ENCODE data around the gene VPS41.
"Not testable (repeated sequence)": the region's sequence is repeated elsewhere in the genome, so short reads cannot be mapped to it uniquely, and the experiment has no call there.

The VPS41 gene

DNA sequence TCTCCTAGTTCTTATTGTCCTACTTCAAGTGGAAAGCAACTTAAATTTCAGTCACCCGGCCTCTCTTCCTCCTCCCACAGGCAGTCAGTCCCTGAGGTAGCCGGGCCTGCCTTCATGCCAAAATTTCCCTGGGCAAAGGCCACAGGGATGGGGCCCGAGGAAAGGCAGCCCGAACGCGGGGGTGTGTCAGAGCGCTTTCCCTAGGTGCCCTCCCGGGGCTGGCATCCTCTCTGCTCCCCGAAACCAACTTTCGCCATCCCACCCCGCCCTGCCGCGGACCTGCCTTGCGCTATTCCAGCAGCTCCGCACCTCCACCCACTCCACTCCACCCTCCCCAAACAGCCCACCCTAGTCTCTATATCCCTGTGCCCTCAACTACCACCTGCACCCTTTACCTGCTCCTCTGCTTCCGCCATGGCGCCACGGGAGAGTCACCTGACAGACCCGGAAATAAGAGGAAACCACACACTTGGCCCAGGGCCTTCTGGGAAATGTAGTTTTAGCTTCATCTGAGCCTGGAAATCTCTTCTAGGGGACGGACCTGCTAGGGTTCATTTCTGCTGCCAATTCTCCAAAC lies at the start of gene VPS41:
Gene VPS41 (minus strand): TSS at position 433 of the 577 bp plus-strand sequence. CDS start 17 bp downstream, at position 416.
- DNase-seq: peak; percentile 46

DNA sequence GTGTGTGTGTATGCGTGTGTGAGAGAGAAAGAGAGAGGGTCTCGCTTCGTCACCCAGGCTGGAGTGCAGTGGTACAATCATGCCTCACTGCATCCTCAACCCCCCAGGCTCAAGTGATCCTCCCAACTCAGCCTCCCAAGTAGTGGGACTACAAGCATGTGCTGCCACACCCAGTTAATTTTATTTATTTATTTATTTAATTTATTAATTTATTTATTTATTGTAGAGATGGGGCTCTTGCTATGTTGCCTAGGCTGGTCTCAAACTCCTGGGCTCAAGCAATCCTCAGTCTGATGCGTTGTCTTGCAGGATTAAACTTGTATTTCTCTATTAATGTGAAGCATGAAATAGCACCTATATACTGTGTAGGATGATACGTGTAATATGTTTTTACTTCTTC lies 46.9 kb upstream of the VPS41 start:
- DNase-seq: no peak

DNA sequence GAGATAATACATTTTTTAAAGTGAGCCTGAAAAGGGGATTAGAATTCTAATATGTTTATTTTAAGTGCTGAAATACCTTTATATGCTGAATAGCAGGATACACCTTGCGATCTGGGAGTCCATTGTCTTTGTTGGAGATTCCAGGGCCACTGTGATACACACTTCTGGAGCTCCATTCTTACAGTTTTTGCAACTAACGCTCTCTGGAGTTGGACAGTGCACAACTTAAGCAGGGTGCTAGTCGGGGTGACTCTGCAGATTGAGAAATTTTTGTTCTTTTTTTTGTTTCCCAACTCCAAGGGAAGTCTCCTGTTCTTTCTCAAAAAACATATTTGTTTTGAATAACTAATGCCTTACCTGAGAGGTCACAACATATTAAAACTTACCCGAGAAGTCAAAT lies 45.0 kb upstream of the VPS41 start:
- no peak for DNase-seq

DNA sequence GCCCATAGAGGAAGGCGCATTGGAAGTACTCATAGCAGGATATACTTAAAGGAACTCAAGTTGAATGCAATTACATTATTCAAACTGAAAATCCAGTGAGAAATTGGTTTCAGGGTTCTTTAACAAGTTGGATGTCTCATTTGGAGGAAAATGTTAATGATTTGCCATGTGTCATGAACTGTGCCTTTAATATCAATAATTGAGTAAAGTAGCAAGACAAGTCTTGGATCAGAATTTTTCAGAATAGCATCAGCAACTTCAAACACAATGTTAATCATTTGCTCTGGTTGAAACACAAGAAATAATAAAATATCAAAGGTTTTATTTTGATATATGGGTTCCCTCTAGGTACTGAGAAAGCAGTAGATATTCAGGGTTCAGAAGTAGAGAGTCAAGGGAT lies 44.2 kb upstream of the VPS41 start:
- no peak for DNase-seq

DNA sequence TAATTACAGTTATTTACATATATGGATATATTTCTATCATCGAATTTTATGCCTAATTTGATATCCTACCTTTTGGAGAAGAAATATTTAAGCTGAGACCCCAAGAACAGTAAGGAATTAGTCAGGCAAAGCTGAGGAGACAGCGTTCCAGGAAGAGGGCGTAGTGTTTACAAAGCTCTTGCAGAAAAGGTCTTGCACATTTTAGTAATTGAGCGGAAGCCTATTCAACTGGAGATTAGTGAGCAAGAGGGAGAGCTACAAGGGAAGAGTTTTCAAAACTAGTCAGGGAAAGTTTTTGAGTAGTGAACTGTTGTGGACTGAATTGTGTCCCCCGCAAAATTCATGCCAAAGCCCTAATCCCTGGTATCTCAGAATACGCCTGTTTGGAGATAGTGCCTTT lies 42.2 kb upstream of the VPS41 start:
- no peak for DNase-seq

DNA sequence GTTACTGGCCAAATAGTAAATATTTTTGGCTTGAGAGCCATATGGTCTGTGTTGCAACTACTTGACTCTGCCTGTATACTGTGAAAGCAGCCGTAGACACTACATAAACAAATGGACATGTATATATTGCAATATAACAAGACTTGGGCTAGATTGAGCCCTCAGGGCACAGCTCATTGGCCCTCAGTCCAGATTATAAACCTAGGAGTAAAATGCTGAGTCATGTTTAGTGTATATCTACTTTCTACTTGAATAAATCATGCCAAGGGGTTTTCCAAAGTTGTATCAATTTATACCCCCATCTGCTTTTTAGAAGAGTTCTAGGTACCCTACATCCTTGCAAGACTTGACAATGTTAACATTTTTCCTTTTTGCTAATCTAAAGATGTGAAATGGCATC lies 41.3 kb upstream of the VPS41 start:
- no peak for DNase-seq

DNA sequence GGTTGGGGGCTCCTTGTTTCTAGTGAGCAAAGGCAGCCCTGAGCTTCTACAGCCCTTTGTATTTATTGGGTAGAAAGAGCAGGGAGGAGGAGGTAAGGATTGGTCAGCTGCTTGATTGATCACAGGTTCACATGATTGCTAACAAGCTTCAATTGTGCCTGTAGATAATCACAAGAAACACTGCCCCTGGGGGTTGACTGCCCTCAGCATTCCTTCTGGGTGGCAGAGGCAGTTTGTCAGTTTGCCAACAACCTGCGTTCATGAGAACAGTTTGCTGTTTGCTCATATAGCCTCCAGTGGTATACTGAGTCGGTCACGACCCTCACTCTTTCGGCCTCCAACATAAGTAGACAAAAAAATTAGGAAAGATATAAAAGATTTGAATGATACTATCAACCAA lies 38.5 kb upstream of the VPS41 start:
- not testable (repeated sequence) for DNase-seq

DNA sequence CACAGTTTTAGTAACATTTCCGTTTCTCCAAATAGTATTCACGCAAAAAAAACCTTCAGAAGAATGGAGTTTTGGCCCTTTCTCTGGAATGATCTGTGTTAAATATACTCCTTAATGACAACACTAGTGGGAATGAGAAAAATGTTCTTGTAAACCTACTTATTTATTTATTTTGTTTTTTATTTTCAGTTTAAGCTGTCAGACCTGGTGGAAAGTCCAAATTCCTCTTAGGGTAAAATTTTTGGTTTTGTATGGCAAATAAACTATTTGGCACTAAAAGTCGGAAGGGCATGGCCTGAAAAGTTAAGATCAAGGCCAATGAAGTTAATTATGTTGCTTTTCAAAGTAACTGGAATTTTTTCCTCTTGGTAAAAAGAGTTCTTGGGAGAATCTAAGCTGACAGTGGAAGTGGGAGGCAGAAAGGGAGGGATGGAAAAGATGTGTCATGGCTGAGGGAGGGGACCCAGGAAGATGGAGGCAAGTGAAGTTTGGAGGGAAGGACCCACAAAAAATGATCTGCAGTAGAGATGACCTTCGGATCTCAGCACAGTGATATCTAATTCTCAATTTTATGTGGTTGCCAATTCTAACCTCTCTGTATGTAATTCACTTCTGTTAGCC lies 33.5 kb upstream of the VPS41 start:
- no peak for DNase-seq

DNA sequence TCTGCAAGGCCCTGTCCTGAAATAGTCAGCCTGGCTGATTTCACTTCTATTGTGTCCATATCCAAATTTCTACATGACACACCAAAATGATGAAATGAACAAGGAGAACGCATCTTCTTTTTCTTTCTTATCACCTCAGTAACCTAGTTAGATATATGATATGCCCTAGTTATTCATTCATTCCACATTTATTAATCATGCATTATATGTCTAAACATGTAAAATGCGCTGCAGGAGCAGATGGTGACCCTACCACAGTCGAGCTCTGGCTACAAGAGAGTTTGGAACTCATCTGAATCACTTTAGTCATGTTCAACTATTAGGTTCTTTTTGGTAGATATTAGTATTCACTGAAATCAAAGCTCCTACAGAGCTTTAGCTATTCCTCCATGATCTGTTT lies 31.8 kb upstream of the VPS41 start:
- no peak for DNase-seq

DNA sequence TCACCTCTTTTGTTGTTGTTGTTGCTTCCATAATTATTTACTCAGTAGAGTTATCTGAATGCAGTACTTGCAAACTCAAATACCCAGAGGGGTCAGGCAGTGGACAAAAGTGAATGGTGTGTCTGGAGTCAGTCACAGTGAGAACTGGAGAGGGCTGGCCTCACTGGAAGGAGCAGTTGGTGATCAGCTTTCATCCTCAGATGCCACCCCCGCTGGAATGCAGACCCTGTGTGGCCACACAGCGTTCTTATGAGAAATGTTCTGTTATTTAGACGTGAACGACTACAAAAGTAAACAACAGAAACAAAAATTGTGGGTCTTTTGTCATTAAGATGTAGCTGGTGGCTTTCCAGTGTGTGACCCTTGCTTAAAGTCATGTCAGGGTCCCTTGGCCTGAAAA lies 29.6 kb upstream of the VPS41 start:
- DNase-seq: no peak

DNA sequence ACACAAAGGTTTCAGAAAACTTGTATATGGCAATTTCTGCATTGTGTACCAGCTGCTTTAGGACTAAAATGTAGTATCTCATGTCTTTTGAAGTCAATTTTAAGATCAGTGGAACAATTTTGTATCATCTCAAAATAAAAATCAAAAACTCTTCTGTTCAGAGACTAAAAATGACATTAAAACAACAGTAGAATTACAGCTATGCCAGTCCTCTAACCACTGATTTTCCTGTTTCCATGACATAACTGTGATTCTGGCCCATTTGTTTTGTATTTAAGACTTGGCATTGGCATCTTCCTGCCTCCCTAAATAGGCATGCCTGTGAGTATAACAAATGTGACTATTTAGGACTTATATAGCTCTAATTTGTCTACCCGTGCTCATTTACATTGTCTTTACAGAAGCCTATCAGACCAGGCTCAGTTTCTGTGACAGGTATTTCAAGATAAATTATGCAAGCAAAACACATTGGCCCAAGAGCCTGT lies 29.1 kb upstream of the VPS41 start:
- no peak for DNase-seq

DNA sequence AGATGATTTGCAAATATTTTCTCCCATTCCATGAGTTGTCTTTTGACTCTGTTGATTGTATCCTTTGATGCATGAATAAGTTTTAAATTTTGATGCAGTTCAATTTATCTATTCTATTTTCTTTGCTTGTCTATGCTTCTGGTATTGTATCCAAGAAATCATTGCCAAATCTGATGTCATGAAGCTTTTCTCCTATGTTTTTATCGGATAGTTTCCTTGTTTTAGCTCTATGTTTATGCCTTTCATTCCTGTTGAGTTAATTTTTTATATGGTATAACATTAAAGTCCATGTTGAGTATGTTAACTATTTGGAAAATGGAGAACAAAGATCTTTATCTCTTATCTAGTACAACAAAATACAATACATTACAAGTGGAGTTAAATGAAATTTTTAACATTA lies 27.6 kb upstream of the VPS41 start:
- no peak for DNase-seq

DNA sequence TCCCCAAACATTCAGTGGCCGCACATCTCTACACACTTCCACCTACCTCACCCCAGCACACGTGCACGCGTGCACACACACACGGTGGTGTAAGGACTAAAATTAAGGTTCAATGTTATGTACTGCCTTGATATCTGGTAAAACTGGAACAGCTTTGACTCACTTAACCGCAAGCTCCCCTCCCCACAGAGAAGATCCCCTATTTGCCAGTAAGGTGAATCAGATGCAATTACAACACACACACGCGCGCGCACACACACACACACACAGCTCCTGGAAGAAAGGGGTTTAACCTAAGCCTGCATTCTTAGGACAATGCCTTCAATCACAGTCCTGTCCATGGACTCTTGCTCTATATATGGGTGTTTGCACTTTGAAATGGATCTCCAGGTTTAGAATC lies 25.5 kb upstream of the VPS41 start:
- DNase-seq: no peak

DNA sequence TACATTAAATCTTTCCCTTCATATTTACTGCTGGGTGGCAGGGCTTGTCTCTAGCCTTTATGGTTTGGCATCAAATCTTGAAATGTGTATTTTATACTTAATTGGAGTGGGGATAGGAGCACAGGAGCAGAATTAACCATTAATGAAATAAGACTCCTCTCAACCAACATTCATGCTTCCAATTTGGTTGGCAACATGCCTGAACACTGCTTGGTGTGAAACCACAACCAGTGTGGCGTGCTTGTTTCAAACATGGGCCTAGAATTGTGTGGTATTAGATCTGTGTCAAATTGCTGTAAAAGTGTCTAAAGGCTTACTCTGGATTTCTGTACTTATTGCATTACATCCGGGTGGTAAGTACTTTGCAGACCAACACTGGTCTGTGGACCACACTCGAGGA lies 25.1 kb upstream of the VPS41 start:
- DNase-seq: no peak

DNA sequence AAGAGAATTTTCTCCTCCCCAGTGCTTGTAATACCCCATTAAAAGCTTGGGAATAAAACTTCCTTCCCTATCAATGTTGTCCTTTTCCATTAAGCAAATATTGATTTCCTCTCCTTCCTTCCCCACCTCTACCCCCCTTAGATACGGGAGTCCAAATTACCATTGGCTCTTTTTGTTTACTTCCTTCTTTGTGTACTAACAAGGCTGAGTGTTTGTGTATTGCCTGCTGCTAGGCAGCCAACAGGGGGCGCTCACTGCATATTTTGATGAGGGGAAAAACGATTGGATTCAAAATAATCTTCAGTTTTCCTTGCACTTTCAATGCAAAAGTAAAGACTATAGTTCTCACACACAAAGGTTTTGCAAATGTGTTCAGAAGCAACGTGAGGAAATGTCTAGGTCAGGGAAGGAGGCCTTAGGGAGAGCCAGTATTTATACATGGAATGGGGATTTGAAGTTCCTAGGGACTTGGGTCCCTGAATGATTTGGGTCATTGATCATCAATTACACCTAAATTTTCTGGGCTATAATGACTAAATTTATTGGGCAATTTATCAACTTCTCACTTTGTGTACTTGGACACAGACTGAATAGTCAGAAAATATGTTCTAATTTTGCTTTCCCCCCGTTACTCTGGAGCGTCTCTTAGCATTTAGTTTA lies 23.6 kb upstream of the VPS41 start:
- no peak for DNase-seq

DNA sequence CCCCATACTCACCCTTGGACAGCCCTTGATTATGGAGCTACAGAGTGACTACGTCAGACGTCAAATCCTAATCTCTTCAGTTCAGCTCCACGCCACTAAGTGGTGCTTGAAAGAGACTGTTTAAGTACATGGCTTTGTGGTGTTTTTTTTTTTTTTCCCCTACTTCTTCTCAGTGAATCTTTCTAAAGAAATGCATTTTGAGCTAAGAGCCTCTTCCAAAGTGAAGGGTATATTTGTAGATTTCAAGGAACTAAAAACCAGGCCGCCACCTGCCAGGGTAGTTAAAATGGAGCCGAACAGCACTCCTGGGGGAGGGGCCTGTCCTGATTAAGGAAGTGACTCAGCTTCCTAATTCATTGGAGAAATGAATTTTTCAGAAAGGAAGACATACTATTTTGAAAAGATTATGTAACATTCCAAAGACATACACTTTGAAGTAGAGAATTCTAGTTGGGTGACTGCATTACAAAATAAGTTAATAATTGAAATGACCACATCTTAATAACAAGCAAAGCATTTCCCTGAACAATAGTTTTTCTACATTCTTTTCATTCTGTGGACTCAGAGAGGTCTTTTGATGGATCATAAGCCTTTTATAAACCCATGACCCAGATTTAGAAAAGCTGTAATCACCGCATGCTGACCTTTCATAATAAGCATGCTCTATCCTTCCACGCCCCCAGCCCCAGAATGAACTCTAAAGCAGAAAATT lies 20.6 kb upstream of the VPS41 start:
- no peak for DNase-seq

DNA sequence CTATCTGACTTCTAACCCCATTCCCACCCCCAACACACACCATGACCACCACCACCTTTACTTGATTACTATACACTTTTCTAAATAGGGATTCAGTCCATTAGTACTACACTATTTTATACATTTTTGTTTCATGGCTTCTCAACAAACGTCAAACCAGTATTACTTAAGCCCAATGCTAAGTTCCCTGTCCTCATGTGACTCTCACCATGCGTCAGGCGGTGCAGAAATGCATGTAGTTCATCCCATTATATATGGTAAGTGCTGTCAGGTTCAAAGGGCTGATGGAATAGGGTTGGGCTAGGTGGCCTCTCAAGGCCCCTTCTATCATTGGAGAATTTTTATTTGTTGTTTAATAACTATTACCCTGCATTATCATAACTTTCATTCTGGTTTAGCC lies 19.5 kb upstream of the VPS41 start:
- no peak for DNase-seq

DNA sequence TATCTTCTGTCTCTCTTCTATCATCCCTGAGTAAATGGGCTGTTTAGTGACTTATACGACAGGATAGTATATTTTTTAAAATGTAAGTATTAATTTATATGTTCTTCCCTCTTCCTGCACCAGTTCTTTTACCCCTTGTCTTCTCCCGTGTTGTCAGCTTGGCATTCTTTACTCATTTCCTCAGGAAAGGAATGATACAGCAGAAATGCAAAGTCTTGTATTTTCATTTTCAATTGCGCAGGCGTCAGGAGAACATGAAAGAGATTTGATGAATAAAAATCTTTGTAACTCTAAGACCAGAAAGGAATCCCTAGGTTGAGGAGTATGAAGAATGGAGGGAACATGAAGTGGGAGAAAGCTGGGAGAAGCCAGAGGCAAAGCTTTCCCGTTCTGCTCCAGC lies 18.8 kb upstream of the VPS41 start:
- DNase-seq: no peak

DNA sequence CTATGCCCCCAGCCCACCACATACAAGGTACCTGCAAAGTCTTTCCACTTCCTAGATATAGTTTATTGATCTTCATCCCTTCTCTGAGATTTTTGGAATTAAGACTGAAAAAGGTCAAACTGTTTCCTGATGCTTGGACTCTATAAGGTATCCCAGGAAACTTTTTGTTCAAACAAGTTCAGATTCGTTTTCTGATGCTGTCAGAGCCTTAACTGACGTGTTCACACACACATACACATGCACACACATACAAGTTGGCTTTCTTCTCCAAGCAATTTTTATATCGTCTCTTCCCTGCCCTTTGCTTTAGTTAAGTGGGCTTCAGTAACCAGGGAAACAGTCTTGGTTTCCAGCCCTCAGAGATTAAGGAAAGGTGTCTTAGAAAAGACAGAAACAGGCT lies 11.7 kb upstream of the VPS41 start:
- DNase-seq: no peak

DNA sequence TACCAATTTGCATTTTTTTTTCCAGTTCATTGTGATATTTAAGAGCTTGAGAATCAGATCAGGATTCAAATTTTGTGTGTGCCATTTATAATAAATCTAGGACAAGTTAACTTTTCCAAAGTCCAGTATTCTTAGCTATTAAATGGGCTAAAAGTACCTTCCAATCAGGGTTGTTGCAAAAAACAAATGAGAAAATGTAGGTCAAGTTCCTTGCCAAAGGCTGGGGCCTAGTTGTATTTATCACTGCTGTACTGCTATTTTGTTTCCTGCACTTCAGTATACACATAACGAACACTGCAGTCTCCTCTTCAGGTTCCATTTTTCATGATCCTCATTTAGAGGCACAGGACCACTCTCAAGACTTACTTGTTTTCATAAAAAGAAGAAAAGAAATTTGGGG lies 7.4 kb upstream of the VPS41 start:
- no peak for DNase-seq

DNA sequence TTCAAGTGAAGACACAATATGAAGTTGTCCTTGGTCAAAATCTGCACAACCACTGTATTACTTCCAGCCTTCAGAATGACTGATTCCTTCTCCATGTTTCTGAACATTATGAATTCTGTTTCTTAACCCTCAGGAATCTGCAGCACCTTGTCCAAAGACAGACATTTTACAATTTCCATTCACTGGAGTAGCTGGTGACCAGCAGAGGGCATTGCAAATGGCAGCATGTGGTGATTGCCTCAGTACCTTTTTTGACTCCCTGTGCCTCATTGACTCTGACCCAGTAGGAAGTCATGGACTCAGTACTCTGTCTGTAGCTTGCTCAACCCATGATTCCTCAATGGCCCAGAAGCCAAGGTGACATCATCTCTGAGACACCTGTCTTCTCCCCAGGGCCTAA lies 879 bp upstream of the VPS41 start:
- DNase-seq: no peak

DNA sequence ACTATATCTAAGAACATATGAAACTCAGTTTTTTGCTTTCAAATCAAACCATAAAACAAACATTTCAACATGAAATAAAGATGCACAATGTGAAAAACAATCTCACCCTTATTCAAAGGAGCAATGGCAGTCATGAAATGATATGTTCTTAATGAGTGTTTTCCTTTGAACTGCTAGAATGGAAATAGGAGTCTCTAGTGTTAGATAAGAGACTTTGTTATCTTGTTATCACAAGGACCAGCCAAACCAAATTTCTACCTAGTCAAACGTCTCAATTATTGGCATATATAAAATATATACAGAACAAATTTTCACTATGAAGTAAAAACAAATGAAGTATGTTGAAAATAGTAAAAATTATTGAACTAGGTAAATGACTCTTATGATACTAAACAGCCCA lies 1.2 kb downstream of the VPS41 start:
- no peak for DNase-seq

DNA sequence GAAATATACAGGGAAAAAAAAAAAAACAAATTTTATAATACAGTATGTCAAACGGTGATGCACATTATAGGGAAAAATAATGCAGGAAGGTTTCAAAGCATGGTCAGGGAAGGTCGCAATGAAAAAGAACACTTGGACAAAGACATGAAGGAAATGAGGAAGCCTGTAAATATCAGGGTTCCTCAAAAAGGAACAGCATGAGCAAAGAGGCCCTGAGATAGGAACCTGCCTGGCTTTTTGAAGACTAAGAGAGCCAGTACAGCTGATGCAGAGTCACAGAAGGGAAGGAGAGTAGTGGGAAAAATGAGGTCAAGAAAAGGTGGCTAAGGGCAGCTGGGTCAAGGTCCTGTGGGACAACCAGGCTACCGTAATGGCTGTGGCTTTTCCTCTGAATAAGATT lies 1.9 kb downstream of the VPS41 start:
- no peak for DNase-seq

Data from NK-92 treated with Interleukin-12 subunit alpha and Interleukin-12 subunit beta, amount 100 ng/mL, for 24 hours (cell line).